ENCODE measurements around the gene EHBP1L1.

DNA sequence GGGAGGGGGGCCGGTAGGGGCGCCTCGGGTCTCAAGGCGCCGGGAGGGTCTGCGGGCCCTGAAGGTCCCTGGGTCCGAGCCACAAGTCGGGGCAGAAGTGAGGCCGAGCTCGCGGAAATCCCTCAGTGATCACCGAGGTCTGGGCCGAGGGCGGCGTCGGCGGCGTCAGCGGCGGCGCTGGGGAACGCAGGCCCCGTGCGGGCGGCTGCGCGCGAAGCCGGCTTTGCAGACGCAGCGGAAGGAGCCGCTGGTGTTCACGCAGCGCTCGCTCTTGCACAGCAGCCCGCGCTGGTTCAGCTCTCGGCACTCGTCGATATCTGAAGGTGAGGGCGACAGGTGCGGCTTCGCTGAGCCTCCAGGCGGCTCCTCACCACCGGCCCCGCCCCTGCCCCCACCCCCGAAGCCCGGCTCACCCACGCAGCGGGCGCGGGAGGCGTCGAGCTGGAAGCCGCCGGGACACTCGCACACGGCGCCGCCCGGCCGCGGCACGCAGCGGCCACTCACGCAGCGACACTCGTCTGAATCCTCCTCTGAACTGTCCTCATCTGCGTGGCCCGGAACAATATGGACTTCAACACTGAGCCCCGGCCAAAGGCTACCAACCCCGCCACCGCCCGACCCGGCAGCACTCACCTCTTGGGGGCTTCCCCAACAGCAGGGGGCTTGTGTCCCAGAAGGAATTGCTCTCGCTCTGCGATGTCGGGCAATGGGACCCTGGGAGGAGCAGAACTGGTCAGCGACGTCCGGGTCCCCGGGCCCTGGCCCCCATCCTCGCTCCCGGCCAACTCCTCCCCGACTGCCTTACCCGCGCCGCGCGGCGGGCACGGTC is 36.7 kb upstream of the EHBP1L1 start:
- TF ChIP-seq, protein P1, sequence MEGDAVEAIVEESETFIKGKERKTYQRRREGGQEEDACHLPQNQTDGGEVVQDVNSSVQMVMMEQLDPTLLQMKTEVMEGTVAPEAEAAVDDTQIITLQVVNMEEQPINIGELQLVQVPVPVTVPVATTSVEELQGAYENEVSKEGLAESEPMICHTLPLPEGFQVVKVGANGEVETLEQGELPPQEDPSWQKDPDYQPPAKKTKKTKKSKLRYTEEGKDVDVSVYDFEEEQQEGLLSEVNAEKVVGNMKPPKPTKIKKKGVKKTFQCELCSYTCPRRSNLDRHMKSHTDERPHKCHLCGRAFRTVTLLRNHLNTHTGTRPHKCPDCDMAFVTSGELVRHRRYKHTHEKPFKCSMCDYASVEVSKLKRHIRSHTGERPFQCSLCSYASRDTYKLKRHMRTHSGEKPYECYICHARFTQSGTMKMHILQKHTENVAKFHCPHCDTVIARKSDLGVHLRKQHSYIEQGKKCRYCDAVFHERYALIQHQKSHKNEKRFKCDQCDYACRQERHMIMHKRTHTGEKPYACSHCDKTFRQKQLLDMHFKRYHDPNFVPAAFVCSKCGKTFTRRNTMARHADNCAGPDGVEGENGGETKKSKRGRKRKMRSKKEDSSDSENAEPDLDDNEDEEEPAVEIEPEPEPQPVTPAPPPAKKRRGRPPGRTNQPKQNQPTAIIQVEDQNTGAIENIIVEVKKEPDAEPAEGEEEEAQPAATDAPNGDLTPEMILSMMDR (conservative IDR thresholded peaks at IDR 0.05; ENCODE audit: low read depth, low read length) = no peak
- no peak for TF ChIP-seq EZH2 (IDR thresholded peaks at IDR 0.05; ENCODE audit: low read length, unreplicated experiment)
